ENCODE measurements around the gene CREB3L2. TPM values are rescaled to one million over a fixed set of nuclear protein-coding genes. Genes with fewer than 3 reads are reported as not detected.

The CREB3L2 gene
- total RNA-seq, 1 donor: 28.6 TPM

GRCh38 chr7:137881607-137882260, 120.2 kb downstream of the CREB3L2 start:
- H2AFZ ChIP-seq (ENCODE audit: low read length): no peak overlapping the region

GRCh38 chr7:137880432-137880831, 121.5 kb downstream of the CREB3L2 start:
- H3K27me3 ChIP-seq (ENCODE audit: insufficient read depth, low read length): no peaks in the 10 kb centered on the region
- DNase-seq (ENCODE audit: insufficient read length, low spot score, missing footprints): peak; percentile 85
- peaks cover 4% of the 10 kb centered on the region for H3K79me2 ChIP-seq (ENCODE audit: insufficient read depth, low read length)
- no peaks in the 10 kb centered on the region for H4K20me1 ChIP-seq (ENCODE audit: insufficient read depth, low read length)
- H3K27ac ChIP-seq (ENCODE audit: low read depth, low read length): peak overlapping the region; percentile 99
- no peak overlapping the region for H2AFZ ChIP-seq (ENCODE audit: low read length)
- peaks cover 77% of the 10 kb centered on the region for H3K36me3 ChIP-seq (ENCODE audit: insufficient read depth, low read length)
- H3K4me2 ChIP-seq (ENCODE audit: insufficient read depth, low read length): peak overlapping the region; percentile 67
- no peak for TF ChIP-seq CTCF (IDR thresholded peaks at IDR 0.05; ENCODE audit: extremely low read depth, low read depth, low read length)
- no peaks in the 10 kb centered on the region for H3K9me3 ChIP-seq (ENCODE audit: low read depth, low read length)
- H3K4me1 ChIP-seq (ENCODE audit: insufficient read depth, low read length): peaks cover 82% of the 10 kb centered on the region
- H3K4me3 ChIP-seq (ENCODE audit: insufficient read depth, low read length): no peak overlapping the region

More at GRCh38 chr7:137881607-137882260, 120.2 kb downstream of the CREB3L2 start:
- DNase-seq (ENCODE audit: insufficient read length, low spot score, missing footprints): no peak
- Histone ChIP-seq H3K9me3 (ENCODE audit: low read depth, low read length) (no peaks in the 10 kb centered on the region), H3K36me3 (ENCODE audit: insufficient read depth, low read length) (peaks cover 74% of the 10 kb centered on the region), H4K20me1 (ENCODE audit: insufficient read depth, low read length) (no peaks in the 10 kb centered on the region), H3K4me2 (ENCODE audit: insufficient read depth, low read length) (no peak overlapping the region), H3K79me2 (ENCODE audit: insufficient read depth, low read length) (peaks cover 8% of the 10 kb centered on the region), H3K27ac (ENCODE audit: low read depth, low read length) (peak overlapping the region; percentile 99), H3K4me3 (ENCODE audit: insufficient read depth, low read length) (no peak overlapping the region), H3K27me3 (ENCODE audit: insufficient read depth, low read length) (no peaks in the 10 kb centered on the region), H3K4me1 (ENCODE audit: insufficient read depth, low read length) (peaks cover 80% of the 10 kb centered on the region)
- no peak for TF ChIP-seq CTCF (IDR thresholded peaks at IDR 0.05; ENCODE audit: extremely low read depth, low read depth, low read length)

GRCh38 chr7:137879357-137880158, 122.3 kb downstream of the CREB3L2 start:
- no peaks in the 10 kb centered on the region for H3K27me3 ChIP-seq (ENCODE audit: insufficient read depth, low read length)
- TF ChIP-seq CTCF (IDR thresholded peaks at IDR 0.05; ENCODE audit: extremely low read depth, low read depth, low read length): no peak
- H3K4me2 ChIP-seq (ENCODE audit: insufficient read depth, low read length): peak overlapping the region; percentile 67
- no peaks in the 10 kb centered on the region for H4K20me1 ChIP-seq (ENCODE audit: insufficient read depth, low read length)
- H3K4me1 ChIP-seq (ENCODE audit: insufficient read depth, low read length): peaks cover 90% of the 10 kb centered on the region
- H3K36me3 ChIP-seq (ENCODE audit: insufficient read depth, low read length): peaks cover 72% of the 10 kb centered on the region
- no peak for DNase-seq (ENCODE audit: insufficient read length, low spot score, missing footprints)
- H3K79me2 ChIP-seq (ENCODE audit: insufficient read depth, low read length): peaks cover 4% of the 10 kb centered on the region
- H3K4me3 ChIP-seq (ENCODE audit: insufficient read depth, low read length): no peak overlapping the region
- H3K9me3 ChIP-seq (ENCODE audit: low read depth, low read length): no peaks in the 10 kb centered on the region
- H2AFZ ChIP-seq (ENCODE audit: low read length): no peak overlapping the region
- H3K27ac ChIP-seq (ENCODE audit: low read depth, low read length): peak overlapping the region; percentile 99

GRCh38 chr7:137878333-137878961, 123.4 kb downstream of the CREB3L2 start:
- DNase-seq (ENCODE audit: insufficient read length, low spot score, missing footprints): no peak
- no peaks in the 10 kb centered on the region for H3K9me3 ChIP-seq (ENCODE audit: low read depth, low read length)
- H3K36me3 ChIP-seq (ENCODE audit: insufficient read depth, low read length): peaks cover 67% of the 10 kb centered on the region
- no peak overlapping the region for H2AFZ ChIP-seq (ENCODE audit: low read length)
- TF ChIP-seq CTCF (IDR thresholded peaks at IDR 0.05; ENCODE audit: extremely low read depth, low read depth, low read length): no peak
- peak overlapping the region; percentile 6 for H3K4me2 ChIP-seq (ENCODE audit: insufficient read depth, low read length)
- peaks cover 96% of the 10 kb centered on the region for H3K4me1 ChIP-seq (ENCODE audit: insufficient read depth, low read length)
- no peaks in the 10 kb centered on the region for H4K20me1 ChIP-seq (ENCODE audit: insufficient read depth, low read length)
- H3K4me3 ChIP-seq (ENCODE audit: insufficient read depth, low read length): no peak overlapping the region
- peak overlapping the region; percentile 99 for H3K27ac ChIP-seq (ENCODE audit: low read depth, low read length)
- no peaks in the 10 kb centered on the region for H3K27me3 ChIP-seq (ENCODE audit: insufficient read depth, low read length)
- H3K79me2 ChIP-seq (ENCODE audit: insufficient read depth, low read length): peaks cover 4% of the 10 kb centered on the region
